ENCODE results near the gene FOXJ3.

FOXJ3 gene

DNA sequence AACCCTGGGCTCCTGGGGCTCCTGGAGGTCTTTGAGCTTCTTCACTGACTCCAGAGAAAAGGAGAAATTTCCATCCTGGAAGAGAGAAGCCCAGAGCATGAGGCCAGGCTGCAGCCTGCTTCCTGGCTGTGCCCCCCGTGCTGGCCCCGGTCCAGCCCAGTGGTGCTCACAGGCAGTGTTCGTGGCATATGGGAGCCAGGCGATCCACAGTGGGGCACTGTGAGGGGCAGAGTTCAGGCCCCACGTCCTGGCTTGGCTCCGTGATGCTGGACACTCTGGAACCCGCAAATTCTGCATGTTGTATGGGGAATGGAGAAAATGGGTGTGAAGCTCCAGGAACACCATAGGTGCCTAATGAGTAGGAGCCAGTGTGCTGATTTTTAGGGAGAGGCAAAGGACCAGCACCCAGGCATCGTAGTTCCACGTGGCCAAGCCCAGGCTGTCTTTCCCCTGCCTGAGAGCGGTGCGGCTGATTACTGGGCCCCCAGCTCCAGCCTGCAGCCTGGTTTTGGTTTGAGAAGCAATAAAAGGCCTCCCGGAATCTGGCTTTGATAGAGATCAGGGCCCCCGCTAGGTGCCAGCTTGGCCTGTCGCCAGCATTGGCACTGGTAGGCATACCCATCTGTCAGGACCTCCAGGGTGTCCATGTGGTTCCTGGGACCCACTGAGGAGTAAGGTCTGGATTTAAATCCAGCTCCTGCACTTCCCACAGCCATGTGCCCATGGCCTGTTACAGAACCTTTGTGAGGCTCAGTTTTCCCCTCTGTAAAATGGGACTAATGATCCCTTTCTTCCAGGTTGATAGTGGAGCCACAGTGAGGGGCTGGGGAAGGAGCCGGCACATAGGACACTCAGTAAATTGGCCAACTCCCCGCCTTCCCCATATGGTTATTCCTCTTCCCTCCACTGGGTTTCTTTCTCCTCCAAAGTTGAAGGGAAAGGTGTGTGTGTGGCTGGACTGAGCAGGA is 171.2 kb downstream of the FOXJ3 start:
- no peak for DNase-seq

DNA sequence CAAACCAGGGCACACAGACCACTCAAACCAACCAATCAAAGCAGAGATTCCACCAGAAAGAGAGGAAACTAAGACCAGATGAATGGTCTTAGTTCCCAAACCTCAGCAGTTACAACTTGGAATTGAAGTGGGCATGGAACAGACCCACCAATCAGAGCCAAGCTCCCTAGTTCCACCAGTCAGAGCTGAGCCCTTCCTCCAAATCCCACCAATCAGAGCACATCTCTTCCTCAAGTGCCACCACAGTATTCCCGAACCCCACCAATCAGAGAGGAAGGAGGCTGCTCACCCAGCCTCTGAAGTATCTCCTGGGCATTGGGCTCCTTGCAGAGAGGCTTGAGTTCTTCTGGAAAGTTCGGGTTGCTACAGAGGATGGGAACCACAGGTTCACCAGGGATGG is 171.9 kb downstream of the FOXJ3 start:
- no peak for DNase-seq

DNA sequence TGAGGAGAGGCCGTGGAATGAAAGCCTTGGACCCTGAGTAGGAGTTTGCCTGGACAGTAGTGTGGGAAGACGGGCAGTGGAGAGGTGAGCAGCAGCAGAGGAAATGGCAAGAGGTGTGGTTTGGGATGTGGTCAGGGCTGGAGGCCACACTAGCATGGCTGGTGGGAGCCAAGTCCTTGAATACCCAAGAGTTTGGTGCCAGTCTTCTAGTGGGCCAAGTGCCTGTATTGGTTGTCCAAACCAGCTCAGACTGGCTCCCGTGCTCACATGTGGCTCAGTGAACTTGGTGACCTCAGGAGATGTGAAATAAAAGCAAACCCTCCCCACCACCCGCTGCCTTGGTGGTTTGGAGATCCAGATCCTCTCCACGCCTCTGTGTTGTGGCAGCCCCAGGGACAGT is 172.9 kb downstream of the FOXJ3 start:
- no peak for DNase-seq

GRCh38 chr1:42158189-42158588 is 176.8 kb downstream of the FOXJ3 start:
- no peak for DNase-seq

GRCh38 chr1:42157667-42158066 is 177.4 kb downstream of the FOXJ3 start:
- no peak for DNase-seq

- DNase-seq: no peak
Observed at GRCh38 chr1:42155362-42155761, 179.7 kb downstream of the FOXJ3 start.

DNA sequence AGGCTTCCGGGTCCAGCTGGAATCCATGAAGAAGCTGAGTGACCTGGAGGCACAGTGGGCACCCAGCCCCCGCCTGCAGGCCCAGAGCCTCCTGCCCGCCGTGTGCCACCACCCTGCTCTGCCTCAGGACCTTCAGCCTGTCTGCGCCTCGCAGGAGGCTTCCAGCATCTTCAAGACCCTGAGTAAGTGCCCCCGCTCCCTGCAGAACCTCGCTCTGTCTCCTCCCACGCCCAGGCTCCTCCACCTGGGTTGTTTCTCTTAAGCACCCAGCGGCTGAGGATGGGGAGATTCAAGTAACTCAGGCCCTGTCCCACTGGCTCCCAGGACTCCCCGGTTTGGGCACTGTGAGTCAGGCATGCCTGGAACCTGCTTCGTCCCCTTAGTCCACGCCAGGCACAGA is 180.3 kb downstream of the FOXJ3 start:
- DNase-seq: no peak

GRCh38 chr1:42153624-42154023 is 181.4 kb downstream of the FOXJ3 start:
- DNase-seq: no peak

DNA sequence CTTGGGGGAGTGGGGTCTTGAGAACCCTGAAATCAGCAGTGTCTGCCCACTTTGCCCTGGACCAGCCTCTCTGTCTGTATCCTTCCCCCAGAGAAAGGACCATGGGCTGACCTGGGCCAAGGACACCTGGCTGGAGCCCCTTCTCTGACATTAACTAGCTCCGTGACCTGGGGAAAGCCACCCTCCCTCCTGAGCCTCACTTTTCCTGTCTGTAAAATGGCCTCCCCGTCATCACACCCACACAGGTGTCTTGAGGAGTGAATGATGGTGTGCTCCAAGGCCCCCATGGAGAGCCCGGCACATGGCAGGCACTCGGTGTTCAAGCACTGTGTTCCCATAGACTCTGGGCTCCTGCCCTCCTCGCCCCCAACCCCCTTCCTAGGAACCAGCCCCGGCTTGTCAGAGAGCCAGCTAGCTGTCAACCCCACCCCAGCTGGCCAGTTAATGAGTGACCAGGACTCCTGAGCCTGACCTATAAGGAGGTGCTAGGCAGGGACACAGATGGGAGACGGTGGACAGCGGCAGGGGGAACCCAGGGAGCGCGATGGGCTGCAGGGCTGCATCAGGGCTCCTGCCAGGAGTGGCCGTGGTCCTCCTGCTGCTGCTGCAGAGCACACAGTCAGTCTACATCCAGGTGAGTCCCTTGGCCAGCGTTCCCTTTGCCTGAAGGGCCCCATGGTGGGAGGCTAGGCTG is 182.0 kb downstream of the FOXJ3 start, which contains the start of gene GUCA2B:
TSS of gene GUCA2B (plus strand) at position 504 of the 694 bp plus-strand sequence. CDS start at position 545, 41 bp downstream.
- no peak for DNase-seq

DNA sequence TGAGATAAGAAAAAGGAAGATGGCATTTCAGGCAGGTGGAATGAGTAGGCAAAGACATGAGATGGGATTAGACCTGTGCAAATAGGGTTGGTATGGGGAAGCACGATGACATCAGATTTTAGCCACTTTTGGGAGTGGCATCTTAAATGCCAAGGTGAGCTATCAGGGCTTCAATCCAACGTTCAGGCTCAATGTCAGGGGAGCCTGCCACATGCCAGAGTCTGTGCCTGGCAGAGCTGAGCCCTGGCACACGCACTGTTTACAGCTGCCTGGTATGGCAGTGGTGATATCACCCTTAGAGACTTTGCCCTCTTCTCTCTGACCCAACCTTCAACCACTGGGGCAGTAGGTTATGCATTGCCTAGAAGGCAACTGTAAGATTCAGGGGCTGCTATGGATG is 182.9 kb downstream of the FOXJ3 start:
- no peak for DNase-seq

DNA sequence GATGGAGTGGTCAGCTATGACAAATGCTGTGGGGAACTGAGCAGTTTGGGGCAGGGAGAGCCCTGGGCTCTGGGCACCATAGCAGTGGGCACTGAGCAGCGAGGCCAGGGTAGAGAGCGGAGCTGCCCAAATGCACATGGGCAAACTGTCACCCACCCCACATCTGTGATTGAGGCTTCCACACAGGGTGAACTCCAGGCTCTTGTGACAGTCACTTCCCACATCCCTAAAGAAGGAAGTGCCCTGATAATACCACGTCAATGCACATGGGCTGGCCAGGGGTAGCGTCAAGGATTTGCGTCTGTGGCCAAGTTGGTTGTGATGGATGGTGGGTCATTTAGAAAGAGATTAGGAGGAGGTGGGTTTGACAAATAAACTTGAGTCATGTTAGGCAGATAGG is 184.4 kb downstream of the FOXJ3 start:
- no peak for DNase-seq

- DNase-seq: no peak
Observed at GRCh38 chr1:42148166-42148565, 186.9 kb downstream of the FOXJ3 start.

GRCh38 chr1:42146626-42147320 is 188.3 kb downstream of the FOXJ3 start:
- peak; percentile 93 for DNase-seq

- DNase-seq: no peak
Observed at GRCh38 chr1:42145764-42146625, 189.0 kb downstream of the FOXJ3 start.

DNA sequence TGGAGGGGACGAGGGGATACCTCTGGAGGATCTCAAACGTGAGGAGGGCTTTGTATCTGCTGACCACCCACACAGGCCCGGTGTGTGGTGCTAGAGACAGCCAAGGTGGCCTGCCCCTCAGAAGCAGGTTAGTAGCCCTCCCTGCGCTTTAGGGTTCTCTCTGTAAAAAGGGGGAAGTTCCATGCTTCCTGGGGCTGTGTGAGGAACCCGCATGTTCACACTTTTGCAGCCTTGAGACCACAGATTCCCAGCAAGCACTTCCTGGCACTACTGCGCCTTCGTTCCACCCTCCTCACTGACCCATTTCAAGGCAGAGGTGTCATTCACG is 189.7 kb downstream of the FOXJ3 start:
- DNase-seq: no peak

- DNase-seq: no peak
Observed at GRCh38 chr1:42144711-42145388, 190.2 kb downstream of the FOXJ3 start.

DNA sequence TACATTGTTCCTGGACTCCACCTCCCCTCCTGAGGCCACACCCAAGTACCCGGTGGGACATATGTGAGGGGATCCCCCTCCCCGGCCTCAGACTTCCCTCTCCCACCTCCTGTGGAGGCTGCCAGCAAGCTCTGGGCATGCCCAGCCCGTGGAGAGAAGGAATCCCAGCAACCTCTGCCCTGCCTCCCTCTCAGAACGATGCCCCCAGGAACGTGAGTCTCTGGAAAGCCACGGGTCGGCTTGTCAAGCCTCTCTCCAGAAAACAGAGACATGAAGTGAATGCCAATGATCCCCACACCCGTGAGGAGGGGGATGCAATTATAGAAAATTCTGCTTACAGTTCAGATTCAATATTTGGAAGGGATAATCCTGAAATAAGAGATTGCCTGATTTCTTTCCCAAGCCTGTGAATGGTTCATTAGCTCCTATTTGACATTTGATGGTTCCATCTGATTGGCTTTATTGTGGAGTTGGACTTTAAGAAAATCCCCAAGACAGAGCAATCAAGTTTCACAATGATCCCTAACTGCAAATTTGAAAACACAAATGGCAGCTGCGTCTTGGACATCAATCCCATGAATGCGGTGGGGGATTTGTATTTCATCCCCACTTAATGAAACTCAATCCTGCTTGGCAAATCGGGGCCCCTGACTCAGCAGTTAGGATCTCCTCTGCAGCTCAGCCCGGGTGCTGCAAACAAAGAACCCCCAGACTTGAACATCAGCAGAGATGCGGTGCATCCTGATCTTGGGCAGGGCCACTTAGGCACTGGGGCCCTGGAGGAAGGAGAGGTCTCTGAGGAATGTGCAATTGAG is 190.9 kb downstream of the FOXJ3 start:
- no peak for DNase-seq

- peak; percentile 74 for DNase-seq
Observed at GRCh38 chr1:42142894-42143675, 191.9 kb downstream of the FOXJ3 start.

GRCh38 chr1:42141978-42142377 is 193.1 kb downstream of the FOXJ3 start:
- no peak for DNase-seq

DNA sequence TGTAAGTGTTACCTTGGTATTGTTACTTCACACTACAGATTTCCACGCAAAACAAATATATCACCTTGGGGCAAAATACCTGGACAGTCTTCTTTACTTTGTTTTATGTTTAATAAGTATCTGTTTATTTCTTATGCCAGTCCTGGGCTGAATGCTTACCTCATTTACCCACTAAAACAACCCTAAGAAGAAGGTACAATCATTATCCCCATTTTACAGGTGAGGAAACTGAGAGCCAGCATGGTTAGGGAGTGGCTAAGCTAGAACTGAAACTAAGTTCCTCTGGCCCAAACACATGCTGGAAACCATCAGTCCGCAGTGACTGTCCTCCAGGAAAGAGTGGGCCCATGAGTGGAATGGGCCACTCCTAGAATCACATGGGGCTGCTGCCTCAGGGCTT is 194.8 kb downstream of the FOXJ3 start:
- no peak for DNase-seq
